ENCODE measurements around the gene ZNF740.
"Not testable (repeated sequence)": the region's sequence is repeated elsewhere in the genome, so short reads cannot be mapped to it uniquely, and the experiment has no call there.

ZNF740 gene

DNA sequence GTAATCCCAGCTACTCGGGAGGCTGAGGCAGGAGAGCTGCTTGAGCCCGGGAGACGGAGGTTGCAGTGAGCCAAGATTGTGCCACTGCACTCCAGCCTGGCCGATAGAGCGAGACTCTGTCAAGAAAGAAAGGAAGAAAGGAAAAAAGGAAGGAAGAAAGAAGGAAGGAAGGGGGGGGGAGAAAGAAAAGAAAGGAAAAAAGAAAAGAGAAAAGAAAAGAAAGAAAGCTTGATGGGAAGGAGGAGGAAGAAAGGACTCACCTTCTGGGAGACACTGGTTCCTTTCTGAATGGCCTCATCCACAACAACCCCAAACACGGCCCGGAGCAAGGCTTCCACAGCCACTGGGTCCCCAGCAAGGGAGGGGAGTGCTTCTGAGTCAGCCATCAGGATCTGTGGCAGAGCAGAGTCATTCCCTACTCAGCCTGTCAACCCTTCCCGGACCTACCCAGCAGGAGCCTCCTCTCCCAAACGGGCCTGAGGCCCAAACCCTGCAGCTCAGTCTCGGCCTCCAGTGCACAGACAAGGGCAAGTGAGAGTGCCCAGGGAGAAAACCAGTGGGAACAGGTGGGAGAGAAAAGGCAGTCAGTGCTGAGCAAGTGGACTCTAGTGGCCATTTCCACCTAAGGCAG lies 7.3 kb upstream of the ZNF740 start:
- no peak for DNase-seq (ENCODE audit: low read depth in 2 of 2)

DNA sequence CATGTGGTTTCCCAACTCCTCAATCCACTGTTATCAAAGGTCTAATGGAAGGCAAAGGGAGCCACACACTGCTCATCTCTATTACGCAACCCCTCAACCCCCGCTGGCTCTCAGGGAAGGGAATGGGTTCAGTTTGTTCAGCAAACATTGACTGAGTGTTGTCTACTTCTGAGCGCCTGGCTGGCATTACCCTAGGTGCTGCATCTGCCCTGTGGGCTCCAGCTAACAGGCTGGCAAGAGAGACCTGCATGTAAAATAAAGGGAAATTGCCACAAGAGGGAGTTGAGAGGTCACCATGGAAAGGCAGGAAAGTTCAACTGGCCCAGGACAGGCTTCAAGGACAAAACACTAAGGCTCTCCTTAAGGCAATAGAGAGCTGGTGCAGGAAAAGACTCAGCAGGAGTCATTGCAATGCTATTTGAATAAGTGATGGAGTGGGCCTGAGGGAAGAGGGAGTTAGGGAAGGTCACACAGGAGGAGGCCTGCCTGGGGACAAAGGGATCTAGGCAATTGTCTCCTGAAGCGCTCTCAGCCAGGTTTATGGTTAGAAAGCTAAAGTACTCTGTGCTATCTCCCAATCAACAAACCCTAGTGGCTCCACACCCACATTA lies 5.5 kb upstream of the ZNF740 start:
- no peak for DNase-seq (ENCODE audit: low read depth in 2 of 2)

DNA sequence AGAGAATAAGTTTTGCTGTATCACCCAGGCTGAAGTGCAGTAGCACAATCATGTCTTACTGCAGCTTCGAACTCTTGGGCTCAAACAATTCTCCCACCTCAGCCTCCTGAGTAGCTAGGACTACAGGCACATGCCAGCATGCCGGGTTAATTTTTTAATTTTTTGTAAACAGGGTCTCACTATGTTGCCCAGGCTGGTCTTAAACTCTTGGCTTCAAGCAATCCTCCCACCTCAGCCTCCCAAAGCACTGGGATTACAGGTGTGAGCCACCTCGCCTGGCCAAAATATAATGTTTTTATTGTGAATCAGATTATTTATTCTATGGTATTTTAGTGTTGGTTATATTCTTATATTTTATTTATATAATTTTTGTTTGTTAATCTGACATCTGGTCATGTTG lies 3.8 kb upstream of the ZNF740 start:
- no peak for DNase-seq (ENCODE audit: low read depth in 2 of 2)

DNA sequence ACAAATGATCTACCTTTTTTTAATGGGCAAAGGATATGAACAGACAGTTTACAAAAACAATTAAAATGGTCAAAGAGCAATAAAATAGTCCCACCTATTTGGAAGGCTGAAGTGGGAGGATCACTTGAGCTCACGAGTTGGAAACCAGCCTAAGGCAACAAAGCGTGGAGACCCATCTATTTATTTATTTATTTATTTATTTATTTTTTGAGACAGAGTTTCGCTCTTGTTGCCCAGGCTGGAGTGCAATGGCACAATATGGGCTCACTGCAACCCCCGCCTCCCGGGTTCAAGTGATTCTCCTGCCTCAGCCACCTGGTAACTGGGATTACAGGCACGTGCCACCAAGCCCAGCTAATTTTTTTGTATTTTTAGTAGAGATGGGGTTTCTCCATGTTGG lies 3.1 kb upstream of the ZNF740 start:
- DNase-seq (ENCODE audit: low read depth in 2 of 2) = not testable (repeated sequence)

DNA sequence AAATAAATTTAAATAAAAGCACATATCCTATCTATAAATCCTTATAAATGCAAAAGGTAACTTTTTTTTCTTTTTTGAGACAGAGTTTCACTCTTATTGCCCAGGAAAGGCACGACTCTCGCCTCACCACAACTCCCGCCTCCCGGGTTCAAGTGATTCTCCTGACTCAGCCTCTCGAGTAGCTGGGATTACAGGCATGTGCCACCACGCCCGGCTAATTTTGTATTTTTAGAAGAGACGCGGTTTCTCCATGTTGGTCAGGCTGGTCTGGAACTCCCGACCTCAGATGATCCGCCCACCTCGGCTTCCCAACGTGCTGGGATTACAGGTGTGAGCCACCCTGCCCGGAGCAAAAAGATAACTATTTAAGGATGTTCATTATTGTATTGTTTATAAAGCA lies 1.7 kb upstream of the ZNF740 start:
- DNase-seq (ENCODE audit: low read depth in 2 of 2) = not testable (repeated sequence)

DNA sequence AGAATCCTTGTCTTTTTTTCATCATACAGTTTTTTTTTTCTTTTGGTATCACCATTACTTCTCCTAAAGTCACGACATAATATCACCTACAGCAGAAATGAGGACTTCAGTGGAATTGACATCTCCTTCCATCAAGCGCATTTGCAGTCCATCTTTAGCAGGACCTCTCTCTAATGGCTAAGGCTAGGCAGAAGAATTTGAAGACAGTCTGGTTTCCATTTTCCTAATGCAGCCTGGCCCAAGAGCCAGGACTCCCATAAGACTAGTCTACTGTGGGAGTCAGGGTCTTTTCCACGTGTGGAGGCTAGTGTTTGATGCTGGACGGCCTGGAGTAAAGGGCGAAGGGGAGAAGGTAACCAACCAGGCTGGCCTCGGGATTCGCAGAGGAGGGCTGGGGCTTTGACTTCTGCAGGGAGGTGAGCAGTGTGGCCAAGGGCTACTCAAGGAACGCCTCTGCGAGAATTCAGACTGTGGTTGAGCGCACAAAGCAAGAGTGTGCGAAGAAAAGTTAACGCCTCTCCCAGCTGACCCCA lies 769 bp upstream of the ZNF740 start:
- DNase-seq (ENCODE audit: low read depth in 2 of 2) = no peak

DNA sequence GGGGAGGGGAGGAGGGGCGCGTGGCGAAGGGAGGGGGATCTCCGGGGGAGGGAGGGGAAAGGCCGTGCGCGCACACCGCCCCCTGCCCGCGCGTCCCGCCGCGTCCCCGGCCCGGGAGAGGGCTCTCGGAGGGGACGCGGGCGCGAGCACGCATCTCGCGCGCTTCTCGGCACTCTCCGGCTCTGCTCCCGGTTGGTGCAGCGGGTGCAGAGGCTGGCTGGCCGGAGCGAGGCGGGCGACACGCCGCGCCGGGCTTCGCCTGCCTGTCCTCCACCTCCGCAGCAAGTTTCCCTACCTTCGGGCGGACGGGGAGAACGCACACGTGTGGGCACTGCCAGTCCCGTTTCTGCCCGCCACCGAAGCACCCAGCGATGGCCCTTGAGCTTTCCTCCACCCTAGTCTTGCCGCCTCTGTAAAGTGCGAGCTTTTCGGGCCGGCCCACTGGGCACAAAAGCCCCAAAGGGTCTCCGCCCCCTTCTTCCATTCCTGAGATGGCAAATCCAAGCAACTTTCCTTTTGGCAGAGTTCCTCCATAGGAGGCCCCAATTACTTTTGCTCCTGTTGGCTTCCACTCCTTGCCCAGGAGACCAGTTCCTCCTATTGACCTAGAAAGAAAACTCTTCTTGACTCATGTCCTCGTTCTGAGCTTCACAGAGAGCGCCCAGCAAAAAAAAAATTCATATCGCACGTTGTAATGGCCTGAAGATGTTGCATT lies 566 bp downstream of the ZNF740 start:
- peak; percentile 69 to 73 for DNase-seq (ENCODE audit: low read depth in 2 of 2)

DNA sequence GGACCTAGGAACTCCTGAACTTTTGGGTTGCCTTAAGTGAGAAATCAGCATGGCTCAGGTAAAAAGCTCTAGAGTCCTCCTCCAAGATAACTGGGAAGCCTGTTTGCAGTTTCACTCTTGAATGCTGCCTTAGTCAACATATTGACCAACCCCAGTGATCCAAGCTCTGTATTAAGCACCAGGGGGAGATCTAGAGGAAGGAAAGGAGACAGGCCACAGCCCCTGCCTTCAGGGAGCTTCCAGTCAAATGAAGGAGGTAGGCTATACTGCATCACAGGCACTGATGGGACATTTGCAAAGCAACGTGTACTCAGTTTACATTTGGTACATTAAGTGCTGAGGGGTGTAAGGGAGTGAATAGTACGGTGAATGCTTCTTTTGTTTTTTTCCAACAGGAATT lies 1.4 kb downstream of the ZNF740 start:
- DNase-seq (ENCODE audit: low read depth in 2 of 2) = no peak

DNA sequence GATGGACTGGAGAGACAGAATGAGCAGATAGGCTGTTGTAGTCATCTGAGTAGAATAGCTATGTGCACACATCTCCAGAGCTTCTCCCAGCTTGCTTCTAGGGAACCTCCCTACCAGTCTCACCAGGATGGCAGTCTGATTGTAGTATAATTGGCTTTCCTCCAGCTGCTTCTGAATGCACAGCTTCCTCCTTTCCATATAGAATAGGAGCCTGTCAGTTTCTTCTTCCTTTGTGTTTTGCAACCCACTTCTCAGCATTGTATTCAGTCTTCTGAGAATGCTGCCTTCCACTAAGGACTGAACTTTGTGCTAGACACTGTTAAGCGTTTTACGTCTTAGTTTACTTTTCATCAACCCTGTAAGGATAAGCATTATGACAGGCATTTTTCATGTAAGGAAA lies 2.4 kb downstream of the ZNF740 start:
- DNase-seq (ENCODE audit: low read depth in 2 of 2) = no peak

DNA sequence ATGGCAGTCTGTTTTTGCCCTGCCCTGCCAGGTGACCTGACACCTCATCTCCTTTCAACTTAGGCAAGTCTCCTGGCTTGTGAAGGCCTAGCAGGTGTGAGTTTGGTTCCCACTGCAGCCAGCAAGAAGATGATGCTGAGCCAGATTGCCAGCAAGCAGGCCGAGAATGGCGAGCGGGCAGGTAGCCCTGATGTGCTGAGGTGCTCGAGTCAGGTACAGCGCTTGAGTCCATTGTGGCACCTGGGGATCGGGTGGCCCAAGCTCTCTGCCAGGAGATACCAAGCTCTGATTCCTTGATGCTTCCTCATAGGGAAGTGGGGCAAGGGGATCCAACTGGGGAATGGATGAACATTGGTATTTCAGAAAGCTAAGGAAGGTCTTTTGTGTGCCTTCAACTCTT lies 4.3 kb downstream of the ZNF740 start:
- no peak for DNase-seq (ENCODE audit: low read depth in 2 of 2)

DNA sequence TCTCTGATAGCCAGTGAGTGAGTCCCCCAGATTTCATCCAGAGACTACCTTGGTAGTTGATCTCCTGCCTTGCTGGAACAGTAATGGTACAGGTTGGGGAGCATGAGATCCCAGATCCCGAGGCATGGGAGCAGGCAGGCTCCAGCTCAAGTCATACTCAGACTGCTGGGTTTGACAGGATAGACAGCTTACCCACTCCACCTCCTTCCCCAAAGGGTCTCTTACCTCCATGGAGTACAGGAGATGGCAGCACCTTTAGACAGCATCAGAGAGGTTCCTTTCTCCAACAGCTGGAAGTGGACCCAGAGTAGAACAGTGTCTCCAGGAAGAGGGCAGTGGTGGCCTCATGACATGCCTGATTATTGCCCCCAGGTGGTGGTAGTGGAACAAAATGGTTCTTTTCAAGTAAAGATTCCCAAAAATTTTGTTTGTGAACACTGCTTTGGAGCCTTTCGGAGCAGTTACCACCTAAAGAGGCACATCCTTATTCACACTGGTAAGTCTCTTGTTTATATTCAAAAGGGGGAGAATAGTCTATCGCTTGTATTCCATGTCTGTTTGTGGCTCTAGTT lies 5.1 kb downstream of the ZNF740 start:
- DNase-seq (ENCODE audit: low read depth in 2 of 2) = no peak

DNA sequence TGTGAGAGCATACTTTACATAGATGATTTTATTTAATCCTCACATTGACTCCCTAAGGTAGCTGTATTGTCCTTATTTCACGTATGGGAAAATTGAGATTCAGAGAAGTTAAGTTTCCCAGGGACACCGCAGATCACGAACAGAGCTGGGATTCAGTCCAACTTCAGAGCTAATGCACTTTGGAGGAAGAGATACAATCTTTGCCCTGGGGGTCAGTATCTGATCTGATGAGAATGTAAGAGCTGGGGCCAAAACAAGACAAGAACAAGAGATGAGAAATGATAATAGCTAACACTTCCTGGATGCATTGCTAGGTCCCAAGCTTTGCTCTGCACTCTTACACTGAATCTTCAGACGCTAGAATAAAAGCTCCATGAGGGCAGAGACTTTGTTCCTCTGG lies 6.2 kb downstream of the ZNF740 start:
- no peak for DNase-seq (ENCODE audit: low read depth in 2 of 2)

DNA sequence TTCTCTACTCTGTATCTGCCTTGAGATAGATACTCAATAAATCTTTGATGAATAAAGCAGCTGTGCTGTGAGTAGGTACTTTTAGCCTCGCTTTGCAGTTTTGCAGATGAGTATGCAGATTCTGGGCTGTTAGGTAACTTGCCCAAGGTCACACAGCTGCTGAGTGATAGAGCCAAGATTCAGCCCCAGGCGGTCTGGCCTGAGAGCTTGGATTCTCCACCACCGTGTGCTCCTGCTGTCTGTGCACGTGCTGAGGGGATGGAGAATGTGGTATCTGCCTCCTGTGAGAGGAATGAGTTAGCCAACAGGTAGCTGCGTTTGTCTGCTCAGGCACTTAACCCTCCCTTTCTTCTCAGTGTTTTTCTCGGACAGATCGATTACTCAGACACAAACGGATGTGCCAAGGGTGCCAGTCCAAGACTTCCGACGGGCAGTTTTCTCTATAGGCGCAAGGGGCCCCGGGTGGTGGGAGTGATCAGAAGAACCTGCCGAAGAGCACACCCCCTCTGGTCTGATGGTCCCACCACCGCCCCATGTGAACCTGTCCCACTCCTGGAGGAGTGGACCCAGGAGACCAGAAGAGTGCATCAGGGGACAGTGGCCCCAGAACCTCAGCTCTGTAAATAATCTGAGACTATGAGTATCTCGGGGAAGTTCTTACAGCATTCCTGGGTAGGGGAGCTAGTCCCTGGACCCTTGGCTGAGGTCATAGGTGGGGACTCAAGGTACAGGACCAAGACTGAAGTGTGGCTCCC lies 6.8 kb downstream of the ZNF740 start:
- no peak for DNase-seq (ENCODE audit: low read depth in 2 of 2)

DNA sequence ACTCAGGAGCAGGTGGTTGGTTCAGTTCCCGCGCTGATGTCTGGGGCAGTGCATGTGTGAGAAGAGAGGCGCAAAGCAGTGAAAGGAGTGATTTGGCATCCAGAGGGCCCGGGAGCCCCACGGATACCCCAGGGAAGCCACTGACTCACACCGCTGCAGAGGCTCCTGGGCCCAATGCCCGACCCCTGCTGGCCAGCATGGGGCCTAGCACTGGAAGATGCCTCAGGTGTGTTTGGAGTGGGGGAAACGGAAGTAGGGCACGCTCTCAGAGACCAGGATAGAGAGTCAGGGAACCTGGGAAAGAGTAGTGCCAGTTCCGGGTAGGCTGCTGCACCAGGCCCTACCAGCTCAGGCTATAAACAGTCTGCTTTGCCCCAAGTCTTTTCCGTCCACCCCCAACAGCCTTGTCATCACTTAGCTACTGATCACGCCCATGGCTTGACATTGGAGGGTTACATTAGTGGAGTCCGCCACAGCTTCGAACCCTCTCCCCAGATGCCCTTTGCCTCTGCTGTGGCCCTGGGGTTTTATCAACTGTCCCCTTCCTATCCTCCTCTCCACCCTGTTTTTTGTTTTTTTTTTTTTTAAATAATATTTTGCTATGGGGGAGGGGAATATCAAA lies 9.7 kb downstream of the ZNF740 start:
- DNase-seq (ENCODE audit: low read depth in 2 of 2) = peak; percentile 37 to 45

DNA sequence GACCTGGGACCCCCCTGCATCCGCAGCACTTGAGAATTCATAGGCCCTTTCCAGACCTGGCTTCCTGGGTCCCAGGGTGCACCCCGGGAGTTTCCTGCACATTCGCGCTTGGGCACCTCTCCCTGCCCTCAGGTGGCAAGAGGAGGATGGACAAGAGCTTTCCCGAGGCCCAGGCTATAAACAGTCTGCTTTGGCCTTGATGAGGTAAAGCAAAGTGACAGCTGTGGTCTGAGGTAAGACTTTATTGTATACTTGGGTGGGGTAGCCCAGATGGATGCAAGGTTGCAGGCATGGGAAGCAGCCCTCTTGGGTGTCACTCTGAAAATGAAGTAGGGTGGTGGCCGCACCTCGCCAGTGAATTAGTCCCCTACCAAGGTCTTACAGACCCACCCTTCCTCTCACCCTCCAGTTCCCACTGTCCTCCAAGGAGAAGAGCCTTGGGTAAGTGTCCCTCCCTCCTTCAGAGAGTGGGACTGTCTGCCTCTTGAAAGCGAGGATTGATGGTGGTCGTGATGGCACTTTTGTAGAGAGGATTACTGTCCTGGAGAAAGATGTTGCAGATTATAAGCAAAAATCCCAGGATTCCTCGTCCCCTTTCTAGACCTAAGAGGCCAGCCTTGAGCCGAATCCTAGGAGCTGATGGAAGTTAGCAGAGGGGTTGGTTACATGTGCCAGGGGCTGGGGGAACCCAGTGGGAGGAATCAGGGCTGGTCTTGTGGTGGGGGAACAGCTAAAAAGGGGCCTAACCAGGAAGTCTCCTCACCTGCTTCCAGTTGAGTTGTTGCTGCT lies 10.8 kb downstream of the ZNF740 start:
- DNase-seq (ENCODE audit: low read depth in 2 of 2) = no peak

DNA sequence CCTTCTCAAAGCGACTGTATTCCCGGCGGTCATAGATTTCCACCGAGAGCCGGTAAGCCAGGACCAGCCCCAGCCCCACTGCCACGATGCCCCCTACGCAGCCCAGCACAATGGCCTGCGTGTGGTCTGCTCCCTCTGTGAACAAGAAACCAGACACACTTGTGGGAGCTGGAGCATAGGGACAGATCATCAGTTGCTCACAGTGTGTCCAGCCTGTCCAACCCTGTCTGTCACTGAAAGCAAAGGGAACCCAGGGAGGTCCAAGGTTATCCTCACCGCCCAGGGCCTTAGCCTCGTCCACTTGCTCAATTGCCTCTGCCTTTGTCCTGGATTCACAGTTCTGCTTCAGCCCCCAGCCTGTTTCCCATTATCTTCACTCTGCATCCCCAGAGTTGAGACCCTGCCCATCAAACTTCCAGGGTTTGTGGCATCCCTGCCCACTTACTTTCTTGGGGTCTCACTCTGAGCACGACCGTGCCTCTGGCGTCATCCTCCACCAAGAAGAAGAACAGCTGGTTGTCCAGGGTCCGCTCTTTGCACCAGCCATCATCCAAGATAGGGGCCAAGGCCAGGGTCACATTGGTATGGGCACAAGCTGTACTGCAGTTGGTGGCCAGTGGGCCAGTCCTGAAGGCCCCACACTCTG lies 11.5 kb downstream of the ZNF740 start:
- no peak for DNase-seq (ENCODE audit: low read depth in 2 of 2)

DNA sequence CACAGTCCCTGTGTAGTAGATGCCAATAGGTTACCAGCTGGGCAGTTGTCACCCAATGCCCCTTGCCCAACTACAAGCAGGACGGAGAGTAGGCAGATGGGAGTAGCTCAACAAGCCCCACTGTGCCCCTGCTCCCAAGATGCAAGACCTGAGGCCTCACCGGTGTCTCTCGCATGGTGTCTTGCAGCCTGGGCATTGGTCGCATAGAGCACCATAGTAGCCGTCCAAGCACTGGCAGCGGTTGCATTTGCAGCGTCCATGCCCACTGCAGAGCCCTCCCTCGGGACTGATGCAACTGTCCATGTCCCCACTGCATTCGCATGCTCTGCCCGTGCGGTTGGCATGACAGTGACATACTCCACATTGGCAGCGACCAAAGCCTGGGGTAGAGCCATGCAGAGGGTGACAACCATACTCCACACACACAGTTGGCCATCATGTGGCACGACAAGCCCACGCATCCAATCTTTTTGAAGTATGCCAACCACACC lies 12.1 kb downstream of the ZNF740 start:
- no peak for DNase-seq (ENCODE audit: low read depth in 2 of 2)

DNA sequence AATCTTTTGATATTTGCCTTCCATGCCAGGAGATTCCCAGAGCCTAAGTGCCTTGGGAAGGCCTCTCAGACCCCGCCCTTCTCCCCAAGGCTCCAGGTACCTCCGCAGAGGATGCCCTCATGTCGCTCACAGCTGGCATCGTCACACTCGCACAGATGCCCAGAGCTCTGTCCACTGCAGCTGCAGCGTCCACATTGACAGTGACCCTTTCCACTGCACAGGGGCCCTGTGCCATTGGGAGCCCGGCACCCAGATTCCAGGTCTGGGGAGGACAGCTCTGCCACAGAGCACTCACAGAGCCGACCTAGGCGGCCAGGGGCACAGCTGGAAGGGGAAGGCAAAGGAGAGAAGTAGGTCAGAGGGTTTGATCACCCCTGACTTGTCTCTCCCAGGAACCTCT lies 12.5 kb downstream of the ZNF740 start:
- DNase-seq (ENCODE audit: low read depth in 2 of 2) = no peak

DNA sequence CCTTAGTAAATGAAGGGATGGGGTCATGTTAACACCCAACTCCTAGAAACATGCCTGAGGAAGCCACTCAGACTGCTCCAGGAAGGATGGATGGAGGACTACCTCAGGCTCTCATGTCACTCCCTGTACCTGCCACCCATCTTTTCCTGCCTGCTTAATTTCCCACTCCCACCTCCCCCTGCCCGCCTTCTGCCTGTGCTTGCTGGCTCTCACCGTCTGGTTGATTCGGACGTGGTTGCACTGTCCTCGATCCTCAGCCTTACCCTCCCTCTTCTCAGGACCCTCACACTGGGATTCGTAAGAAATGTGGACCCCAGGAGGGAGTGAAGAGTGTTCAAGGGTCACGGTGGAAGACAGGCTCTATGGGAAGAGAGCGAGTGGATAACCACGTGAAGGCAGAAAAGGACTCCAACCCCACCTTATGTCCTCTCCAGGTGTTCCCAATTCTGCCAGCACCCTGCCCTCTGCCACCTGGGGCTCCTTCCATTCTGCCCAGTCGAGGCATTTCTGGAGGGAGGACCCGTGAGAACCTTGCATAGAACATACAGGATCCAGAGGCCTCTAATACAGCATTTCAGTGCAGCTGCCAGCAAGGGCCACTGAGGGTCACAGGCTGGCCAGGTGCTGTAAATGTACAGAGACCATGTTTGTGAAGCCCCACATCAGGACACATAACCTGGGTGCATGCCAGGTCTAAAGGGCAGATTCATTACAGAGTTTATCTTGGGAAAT lies 13.6 kb downstream of the ZNF740 start:
- DNase-seq (ENCODE audit: low read depth in 2 of 2) = no peak

All from stimulated activated CD4-positive, alpha-beta T cell treated with anti-CD3 and anti-CD28 coated beads, Interleukin-1b, Interleukin-23, amount 100 ng/mL, for 4 hours (primary cell).